ENCODE measurements around the gene ZNF831. TPM values are rescaled to one million over a fixed set of nuclear protein-coding genes. Genes with fewer than 3 reads are reported as not detected.
A peak's percentile ranks its signal among the peaks of the same experiment; 100 is the strongest.

Gene ZNF831
- total RNA-seq, 1 experiment from 2014 or later = 0.04 TPM

DNA sequence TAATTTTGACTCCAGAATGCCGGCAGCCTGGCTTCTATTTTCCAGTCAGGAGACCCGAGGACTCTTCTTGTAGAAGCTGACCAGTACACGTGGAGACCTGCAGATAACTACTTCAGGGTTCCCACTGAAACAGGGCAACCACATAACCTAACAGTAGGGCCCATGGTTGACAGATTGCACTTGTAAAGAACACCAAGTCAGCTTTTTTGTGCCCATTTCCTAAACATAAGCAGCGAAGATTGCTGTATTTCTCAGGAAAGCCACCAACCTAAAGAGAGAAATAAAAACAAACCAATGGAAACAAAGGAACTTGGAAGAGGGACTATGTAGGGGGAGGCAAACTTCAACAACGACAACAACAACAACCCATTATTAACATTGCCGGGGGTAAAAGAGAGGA is 86.7 kb downstream of the ZNF831 start:
- ChIA-PET CTCF (no interaction called here), POLR2A (interaction anchor here (1.0 kb wide), 1 partner anchor 149 kb away, joined by 4 read pairs; no protein-coding TSS in a partner anchor)
- Mint-ChIP-seq H3K36me3 (no peaks in the 10 kb centered on the region), H3K4me3 (no peak overlapping the region), H3K9me3 (peaks cover 6% of the 10 kb centered on the region), H3K27me3 (ENCODE audit: low read depth) (peaks cover 28% of the 10 kb centered on the region), H3K27ac (no peak overlapping the region), H3K4me1 (peaks cover 12% of the 10 kb centered on the region)
- ATAC-seq = no peak
- no peak for DNase-seq (ENCODE audit: low spot score)
- no peak for TF ChIP-seq CBFB (CRISPR knock-in tag; IDR thresholded peaks at IDR 0.05; ENCODE audit: low read depth)
- TF ChIP-seq ERG (CRISPR knock-in tag; IDR thresholded peaks at IDR 0.05) = no peak
- no peak for TF ChIP-seq NFE2L1 (CRISPR knock-in tag; IDR thresholded peaks at IDR 0.05)
- no peak for TF ChIP-seq ZNF416 (CRISPR knock-in tag; IDR thresholded peaks at IDR 0.05)
- TF ChIP-seq TP53 (CRISPR knock-in tag; IDR thresholded peaks at IDR 0.05) = no peak
- no peak for TF ChIP-seq ZNF671 (CRISPR knock-in tag; IDR thresholded peaks at IDR 0.05)
- TF ChIP-seq, protein P1, sequence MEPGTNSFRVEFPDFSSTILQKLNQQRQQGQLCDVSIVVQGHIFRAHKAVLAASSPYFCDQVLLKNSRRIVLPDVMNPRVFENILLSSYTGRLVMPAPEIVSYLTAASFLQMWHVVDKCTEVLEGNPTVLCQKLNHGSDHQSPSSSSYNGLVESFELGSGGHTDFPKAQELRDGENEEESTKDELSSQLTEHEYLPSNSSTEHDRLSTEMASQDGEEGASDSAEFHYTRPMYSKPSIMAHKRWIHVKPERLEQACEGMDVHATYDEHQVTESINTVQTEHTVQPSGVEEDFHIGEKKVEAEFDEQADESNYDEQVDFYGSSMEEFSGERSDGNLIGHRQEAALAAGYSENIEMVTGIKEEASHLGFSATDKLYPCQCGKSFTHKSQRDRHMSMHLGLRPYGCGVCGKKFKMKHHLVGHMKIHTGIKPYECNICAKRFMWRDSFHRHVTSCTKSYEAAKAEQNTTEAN (CRISPR knock-in tag; IDR thresholded peaks at IDR 0.05) = no peak
- TF ChIP-seq AR (CRISPR knock-in tag; IDR thresholded peaks at IDR 0.05) = no peak
- TF ChIP-seq NFATC4 (CRISPR knock-in tag; IDR thresholded peaks at IDR 0.05) = no peak
- no peak for TF ChIP-seq ZNF396 (CRISPR knock-in tag; IDR thresholded peaks at IDR 0.05; ENCODE audit: borderline replicate concordance)
- no peak for TF ChIP-seq ATF1 (CRISPR knock-in tag; IDR thresholded peaks at IDR 0.05)
- TF ChIP-seq KAT7 (CRISPR knock-in tag; IDR thresholded peaks at IDR 0.05; ENCODE audit: borderline replicate concordance) = no peak
- no peak for TF ChIP-seq FOXJ3 (CRISPR knock-in tag; IDR thresholded peaks at IDR 0.05; ENCODE audit: borderline replicate concordance)
- TF ChIP-seq ZNF263 (CRISPR knock-in tag; IDR thresholded peaks at IDR 0.05; ENCODE audit: low read depth) = no peak

- Mint-ChIP-seq H3K4me3 (no peak overlapping the region), H3K36me3 (no peaks in the 10 kb centered on the region), H3K4me1 (peaks cover 3% of the 10 kb centered on the region), H3K27me3 (ENCODE audit: low read depth) (peaks cover 34% of the 10 kb centered on the region), H3K27ac (no peak overlapping the region), H3K9me3 (peaks cover 6% of the 10 kb centered on the region)
- CTCF ChIA-PET = interaction anchor here (0.6 to 1.3 kb wide), 5 partner anchors 16 to 382 kb away, joined by 3 to 4 read pairs (median 3); no protein-coding TSS in a partner anchor
- no peak for DNase-seq (ENCODE audit: low spot score)
- no peak for ATAC-seq
- TF ChIP-seq FOXP1 (CRISPR knock-in tag; IDR thresholded peaks at IDR 0.05; ENCODE audit: borderline replicate concordance) (no peak), NFATC4 (CRISPR knock-in tag; IDR thresholded peaks at IDR 0.05) (no peak), TEAD1 (CRISPR knock-in tag; IDR thresholded peaks at IDR 0.05) (no peak), EMX1 (CRISPR knock-in tag; IDR thresholded peaks at IDR 0.05) (no peak), ZNF396 (CRISPR knock-in tag; IDR thresholded peaks at IDR 0.05; ENCODE audit: borderline replicate concordance) (no peak), NR1H2 (CRISPR knock-in tag; IDR thresholded peaks at IDR 0.05) (no peak)
- POLR2A ChIA-PET = no interaction called here
Observed at GRCh38 chr20:59253325-59253724, 89.7 kb downstream of the ZNF831 start.

- no peak for TF ChIP-seq GABPB1 (CRISPR knock-in tag; IDR thresholded peaks at IDR 0.05)
- TF ChIP-seq, protein P2, sequence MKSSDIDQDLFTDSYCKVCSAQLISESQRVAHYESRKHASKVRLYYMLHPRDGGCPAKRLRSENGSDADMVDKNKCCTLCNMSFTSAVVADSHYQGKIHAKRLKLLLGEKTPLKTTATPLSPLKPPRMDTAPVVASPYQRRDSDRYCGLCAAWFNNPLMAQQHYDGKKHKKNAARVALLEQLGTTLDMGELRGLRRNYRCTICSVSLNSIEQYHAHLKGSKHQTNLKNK (CRISPR knock-in tag; IDR thresholded peaks at IDR 0.05) = no peak
- no peak for TF ChIP-seq JAZF1 (CRISPR knock-in tag; IDR thresholded peaks at IDR 0.05)
- no peak for TF ChIP-seq MYBL2 (CRISPR knock-in tag; IDR thresholded peaks at IDR 0.05)
- POLR2A ChIA-PET = no interaction called here
- peak; percentile 41; the same call in 1 of the 2 replicates for ATAC-seq
- Mint-ChIP-seq H3K27ac (no peak overlapping the region), H3K4me3 (no peak overlapping the region), H3K9me3 (peaks cover 6% of the 10 kb centered on the region), H3K27me3 (ENCODE audit: low read depth) (peaks cover 33% of the 10 kb centered on the region), H3K4me1 (peaks cover 3% of the 10 kb centered on the region), H3K36me3 (no peaks in the 10 kb centered on the region)
- CTCF ChIA-PET = interaction anchor here (0.7 to 1.3 kb wide), 4 partner anchors 15 to 174 kb away, joined by 3 to 4 read pairs (median 3); no protein-coding TSS in a partner anchor
- DNase-seq (ENCODE audit: low spot score) = no peak
Observed at GRCh38 chr20:59253779-59254319, 90.2 kb downstream of the ZNF831 start.

Data from WTC11 (cell line).